Measurements from ENCODE around the gene ANKRD44.

DNA sequence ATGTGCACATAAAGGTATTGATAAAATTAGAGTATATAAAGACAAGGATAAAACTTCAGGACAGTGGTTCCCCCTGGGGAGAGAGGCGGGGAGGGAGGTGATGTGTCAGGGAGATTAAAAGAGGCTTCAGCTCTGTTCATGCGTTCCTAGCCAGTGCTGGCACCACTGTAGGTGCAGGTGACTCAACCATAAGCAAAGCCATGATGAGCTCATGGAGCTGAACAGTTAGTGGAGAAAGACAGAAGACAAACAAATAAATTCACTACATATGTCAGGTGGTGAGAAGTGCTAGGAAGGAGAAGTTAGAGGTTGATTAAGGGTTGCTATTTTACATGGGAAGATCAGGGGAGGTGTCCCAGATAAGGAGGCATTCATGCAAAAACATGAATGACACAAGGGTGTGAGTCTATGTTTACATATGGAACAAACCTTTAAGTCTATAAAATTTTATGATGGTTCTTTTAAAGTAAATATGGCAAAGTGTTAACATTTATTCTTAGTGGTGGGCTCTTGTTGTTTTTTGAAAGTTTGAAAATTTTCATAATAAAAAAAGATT, 136.0 kb downstream of the ANKRD44 start:
- TF ChIP-seq, protein P1, sequence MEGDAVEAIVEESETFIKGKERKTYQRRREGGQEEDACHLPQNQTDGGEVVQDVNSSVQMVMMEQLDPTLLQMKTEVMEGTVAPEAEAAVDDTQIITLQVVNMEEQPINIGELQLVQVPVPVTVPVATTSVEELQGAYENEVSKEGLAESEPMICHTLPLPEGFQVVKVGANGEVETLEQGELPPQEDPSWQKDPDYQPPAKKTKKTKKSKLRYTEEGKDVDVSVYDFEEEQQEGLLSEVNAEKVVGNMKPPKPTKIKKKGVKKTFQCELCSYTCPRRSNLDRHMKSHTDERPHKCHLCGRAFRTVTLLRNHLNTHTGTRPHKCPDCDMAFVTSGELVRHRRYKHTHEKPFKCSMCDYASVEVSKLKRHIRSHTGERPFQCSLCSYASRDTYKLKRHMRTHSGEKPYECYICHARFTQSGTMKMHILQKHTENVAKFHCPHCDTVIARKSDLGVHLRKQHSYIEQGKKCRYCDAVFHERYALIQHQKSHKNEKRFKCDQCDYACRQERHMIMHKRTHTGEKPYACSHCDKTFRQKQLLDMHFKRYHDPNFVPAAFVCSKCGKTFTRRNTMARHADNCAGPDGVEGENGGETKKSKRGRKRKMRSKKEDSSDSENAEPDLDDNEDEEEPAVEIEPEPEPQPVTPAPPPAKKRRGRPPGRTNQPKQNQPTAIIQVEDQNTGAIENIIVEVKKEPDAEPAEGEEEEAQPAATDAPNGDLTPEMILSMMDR (IDR thresholded peaks at IDR 0.05), result no peak
- TF ChIP-seq FOXJ3 (CRISPR knock-in tag; IDR thresholded peaks at IDR 0.05; ENCODE audit: borderline replicate concordance) (no peak), ATF1 (CRISPR knock-in tag; IDR thresholded peaks at IDR 0.05) (no peak)
